ENCODE measurements around the gene SPATA6.

GRCh38 chr1:48493041-48493440 lies 21.0 kb upstream of the SPATA6 start:
- no peak for TF ChIP-seq CTCF (tag by site-specific recombination; IDR thresholded peaks at IDR 0.05)
- TF ChIP-seq ZNF274 (IDR thresholded peaks at IDR 0.05; ENCODE audit: low read length) = no peak
- TF ChIP-seq ZNF274 (tag by site-specific recombination; IDR thresholded peaks at IDR 0.05; ENCODE audit: borderline replicate concordance) = no peak
- no peak for TF ChIP-seq SP2 (tag by site-specific recombination; IDR thresholded peaks at IDR 0.05)
- no peak for TF ChIP-seq MZF1 (tag by site-specific recombination; IDR thresholded peaks at IDR 0.05; ENCODE audit: borderline replicate concordance)
- TF ChIP-seq MYNN (tag by site-specific recombination; IDR thresholded peaks at IDR 0.05; ENCODE audit: borderline replicate concordance) = no peak
- TF ChIP-seq TCF7L2 (IDR thresholded peaks at IDR 0.05; ENCODE audit: borderline replicate concordance, low read depth, low read length) = no peak
- TF ChIP-seq ZBTB21 (tag by site-specific recombination; IDR thresholded peaks at IDR 0.05) = no peak
- no peak for TF ChIP-seq ZFP41 (tag by site-specific recombination; IDR thresholded peaks at IDR 0.05; ENCODE audit: borderline replicate concordance)
- no peak for TF ChIP-seq ZNF549 (tag by site-specific recombination; IDR thresholded peaks at IDR 0.05)
- no peak for TF ChIP-seq ATF2 (tag by site-specific recombination; IDR thresholded peaks at IDR 0.05; ENCODE audit: low read depth)
- TF ChIP-seq, protein P1, sequence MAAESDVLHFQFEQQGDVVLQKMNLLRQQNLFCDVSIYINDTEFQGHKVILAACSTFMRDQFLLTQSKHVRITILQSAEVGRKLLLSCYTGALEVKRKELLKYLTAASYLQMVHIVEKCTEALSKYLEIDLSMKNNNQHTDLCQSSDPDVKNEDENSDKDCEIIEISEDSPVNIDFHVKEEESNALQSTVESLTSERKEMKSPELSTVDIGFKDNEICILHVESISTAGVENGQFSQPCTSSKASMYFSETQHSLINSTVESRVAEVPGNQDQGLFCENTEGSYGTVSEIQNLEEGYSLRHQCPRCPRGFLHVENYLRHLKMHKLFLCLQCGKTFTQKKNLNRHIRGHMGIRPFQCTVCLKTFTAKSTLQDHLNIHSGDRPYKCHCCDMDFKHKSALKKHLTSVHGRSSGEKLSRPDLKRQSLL (tag by site-specific recombination; IDR thresholded peaks at IDR 0.05) = no peak
- no peak for TF ChIP-seq ZFP3 (tag by site-specific recombination; IDR thresholded peaks at IDR 0.05; ENCODE audit: low read depth)
- TF ChIP-seq PATZ1 (tag by site-specific recombination; IDR thresholded peaks at IDR 0.05) = no peak
- no peak for TF ChIP-seq TSHZ1 (tag by site-specific recombination; IDR thresholded peaks at IDR 0.05; ENCODE audit: borderline replicate concordance)
